Activated naive CD8-positive, alpha-beta T cell treated with anti-CD3 and anti-CD28 coated beads, Interleukin-2, amount 50 U/mL, for 24 hours (primary cell): ENCODE results near the gene RXRA.
"Not testable (repeated sequence)": the region's sequence is repeated elsewhere in the genome, so short reads cannot be mapped to it uniquely, and the experiment has no call there.

Experiments
- ATAC-seq: fragments of 150-1000 bp; cut with Tn5 transposase; one replicate; pipeline ENCODE4 v1.10.0; 2021
- DNase-seq: peaks from one replicate; pipeline ENCODE4 v3.0.0; 2021
- H3K27ac Mint-ChIP-seq: one replicate; pipeline ENCODE4 v1.8.0; 2021; ENCODE audit warnings: mild to moderate bottlenecking, mixed read lengths
- H3K27me3 Mint-ChIP-seq: one replicate; pipeline ENCODE4 v1.8.0; 2021; ENCODE audit warnings: mixed read lengths
- H3K36me3 Mint-ChIP-seq: one replicate; pipeline ENCODE4 v1.8.0; 2021; ENCODE audit warnings: low read depth, mixed read lengths
- H3K4me1 Mint-ChIP-seq: one replicate; pipeline ENCODE4 v1.8.0; 2021; ENCODE audit warnings: mixed read lengths
- H3K4me3 Mint-ChIP-seq: one replicate; pipeline ENCODE4 v1.8.0; 2021; ENCODE audit warnings: mild to moderate bottlenecking, moderate library complexity, mixed read lengths
- H3K9me3 Mint-ChIP-seq: one replicate; pipeline ENCODE4 v1.8.0; 2021; ENCODE audit warnings: mixed read lengths

The RXRA gene

GRCh38 chr9:134299883-134300282, 26.4 kb upstream of the RXRA start:
- no peaks in the 10 kb centered on the region for H3K36me3 Mint-ChIP-seq
- H3K4me3 Mint-ChIP-seq, result no peak overlapping the region
- DNase-seq (no peak), ATAC-seq (no peak)
- H3K9me3 Mint-ChIP-seq, result no peaks in the 10 kb centered on the region
- peaks cover 11% of the 10 kb centered on the region for H3K27me3 Mint-ChIP-seq
- peaks cover 13% of the 10 kb centered on the region for H3K4me1 Mint-ChIP-seq
- no peak overlapping the region for H3K27ac Mint-ChIP-seq

DNA sequence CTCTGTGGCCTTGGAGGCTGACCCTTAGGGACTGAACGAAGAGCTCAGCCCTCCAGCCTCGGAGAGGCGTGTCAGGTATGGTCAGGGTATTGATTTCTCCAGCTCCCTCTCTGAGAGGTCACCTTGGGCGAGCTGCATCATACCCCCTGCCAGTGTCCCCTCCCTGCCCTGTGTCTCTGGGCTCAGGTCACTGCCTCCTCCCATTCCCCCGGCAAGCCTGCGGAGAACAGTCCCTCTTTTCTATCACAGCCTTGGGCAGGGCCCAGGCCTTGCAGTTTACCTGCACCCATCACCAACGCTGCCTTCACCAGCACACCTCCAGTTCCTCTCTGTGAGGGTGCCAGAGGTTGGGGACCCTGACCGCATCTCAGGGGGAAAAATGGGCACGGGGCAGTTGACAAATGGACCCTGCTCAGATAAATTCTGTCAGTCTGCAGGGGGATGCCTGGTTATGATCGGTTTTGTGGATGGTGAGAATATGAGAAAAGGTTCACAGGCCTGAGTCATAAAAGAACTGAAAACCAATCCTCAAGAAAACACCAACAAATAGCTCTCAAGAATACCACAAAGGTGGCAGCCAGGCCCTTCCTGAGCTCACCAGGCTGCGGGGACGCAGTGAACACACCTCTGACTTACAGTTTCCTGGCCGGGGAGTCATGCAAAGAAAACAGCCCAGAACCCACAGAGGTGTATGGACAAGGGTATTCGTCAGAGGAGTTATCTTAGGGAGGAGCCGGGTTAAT, 24.7 kb upstream of the RXRA start:
- ATAC-seq (peak; percentile 98), DNase-seq (peak; percentile 65)
- Mint-ChIP-seq H3K4me3 (no peak overlapping the region), H3K4me1 (peaks cover 13% of the 10 kb centered on the region), H3K27me3 (peaks cover 8% of the 10 kb centered on the region), H3K27ac (peak overlapping the region; percentile 57), H3K36me3 (no peaks in the 10 kb centered on the region), H3K9me3 (no peaks in the 10 kb centered on the region)

DNA sequence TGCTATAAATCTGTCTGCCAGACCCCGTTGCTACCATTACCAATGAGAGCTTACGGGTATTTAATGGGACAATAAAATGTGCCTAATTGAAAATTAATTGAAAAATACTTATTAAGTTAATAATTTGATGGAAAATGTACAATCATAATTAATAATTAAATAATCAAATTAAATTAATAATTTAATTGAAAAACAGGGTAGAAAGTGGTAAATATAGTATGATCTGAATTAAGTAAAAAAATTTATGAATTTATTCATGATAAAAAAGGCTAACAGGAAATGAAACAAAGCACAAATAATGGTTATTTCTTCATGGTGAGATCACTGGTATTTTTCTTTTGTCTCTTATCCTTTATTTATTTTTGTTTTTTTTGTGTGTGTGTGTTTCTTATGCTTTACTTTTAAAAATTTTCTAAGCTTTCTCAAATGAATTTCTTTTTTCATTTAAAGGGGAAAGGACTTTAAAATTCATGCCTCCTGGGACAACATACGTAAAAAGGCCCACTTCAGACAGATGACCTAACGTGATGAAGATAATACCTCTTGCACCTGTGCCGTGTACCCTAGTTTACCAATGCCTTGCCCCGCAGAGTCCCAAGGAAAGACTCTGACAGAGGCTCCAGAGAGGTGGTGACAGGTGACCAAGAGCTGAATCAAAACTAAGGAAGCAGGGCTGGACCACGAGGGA, 24.0 kb upstream of the RXRA start:
- Mint-ChIP-seq H3K27ac (no peak overlapping the region), H3K4me1 (peaks cover 13% of the 10 kb centered on the region), H3K36me3 (no peaks in the 10 kb centered on the region), H3K9me3 (no peaks in the 10 kb centered on the region), H3K4me3 (no peak overlapping the region), H3K27me3 (peaks cover 8% of the 10 kb centered on the region)
- DNase-seq (no peak), ATAC-seq (no peak)

GRCh38 chr9:134303601-134304000, 22.7 kb upstream of the RXRA start:
- DNase-seq (no peak), ATAC-seq (no peak)
- Mint-ChIP-seq H3K27me3 (peaks cover 9% of the 10 kb centered on the region), H3K4me1 (peaks cover 13% of the 10 kb centered on the region), H3K9me3 (no peaks in the 10 kb centered on the region), H3K36me3 (no peaks in the 10 kb centered on the region), H3K4me3 (no peak overlapping the region), H3K27ac (no peak overlapping the region)

- Mint-ChIP-seq H3K4me3 (no peak overlapping the region), H3K27ac (no peak overlapping the region), H3K9me3 (no peaks in the 10 kb centered on the region), H3K27me3 (peaks cover 9% of the 10 kb centered on the region), H3K4me1 (peaks cover 13% of the 10 kb centered on the region), H3K36me3 (no peaks in the 10 kb centered on the region)
- DNase-seq, result no peak
- ATAC-seq, result no peak
Observed at GRCh38 chr9:134304261-134304660, 22.0 kb upstream of the RXRA start.

DNA sequence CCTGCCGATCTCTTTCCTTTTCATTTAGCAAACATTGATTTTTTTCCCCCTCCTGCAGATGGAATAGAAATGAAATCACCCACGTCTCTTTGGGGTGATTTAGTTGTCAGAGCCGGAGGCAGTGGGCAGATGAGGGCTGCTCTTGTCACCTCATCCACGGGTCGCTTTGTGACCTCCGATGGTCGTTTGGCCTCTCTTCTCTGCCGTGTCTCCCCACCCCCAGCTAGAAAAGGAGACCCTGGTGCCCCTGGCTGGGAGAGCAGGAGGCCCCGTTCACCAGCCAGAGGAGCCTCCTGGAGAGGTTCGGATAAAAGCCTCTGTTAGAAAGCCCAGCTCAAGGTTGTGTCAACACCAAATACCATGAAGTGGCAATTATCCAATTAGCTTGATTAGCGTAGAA, 21.6 kb upstream of the RXRA start:
- no peak overlapping the region for H3K27ac Mint-ChIP-seq

GRCh38 chr9:134305533-134305932, 20.7 kb upstream of the RXRA start:
- H3K4me3 Mint-ChIP-seq, result no peak overlapping the region
- peaks cover 7% of the 10 kb centered on the region for H3K27me3 Mint-ChIP-seq
- no peak for ATAC-seq
- no peak for DNase-seq
- peaks cover 10% of the 10 kb centered on the region for H3K4me1 Mint-ChIP-seq
- no peak overlapping the region for H3K27ac Mint-ChIP-seq
- no peaks in the 10 kb centered on the region for H3K9me3 Mint-ChIP-seq
- no peaks in the 10 kb centered on the region for H3K36me3 Mint-ChIP-seq

More for the DNA sequence above, 21.6 kb upstream of the RXRA start:
- H3K27me3 Mint-ChIP-seq, result peaks cover 12% of the 10 kb centered on the region
- H3K36me3 Mint-ChIP-seq, result no peaks in the 10 kb centered on the region
- peaks cover 13% of the 10 kb centered on the region for H3K4me1 Mint-ChIP-seq
- ATAC-seq (no peak), DNase-seq (no peak)
- H3K4me3 Mint-ChIP-seq, result no peak overlapping the region
- no peaks in the 10 kb centered on the region for H3K9me3 Mint-ChIP-seq

DNA sequence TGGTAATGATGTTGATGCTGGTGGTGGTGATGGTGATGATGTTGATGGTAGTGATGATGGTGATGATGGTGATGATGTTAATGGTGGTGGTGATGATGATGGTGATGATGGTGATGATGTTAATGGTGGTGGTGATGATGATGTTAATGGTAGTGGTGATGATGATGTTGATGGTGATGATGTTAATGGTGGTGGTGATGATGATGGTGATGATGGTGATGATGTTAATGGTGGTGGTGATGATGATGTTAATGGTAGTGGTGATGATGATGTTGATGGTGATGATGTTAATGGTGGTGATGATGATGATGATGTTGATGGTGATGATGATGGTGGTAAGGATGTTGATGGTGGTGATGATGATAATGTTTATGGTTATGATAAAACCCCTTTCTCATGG, 20.2 kb upstream of the RXRA start:
- not testable (repeated sequence) for H3K4me1 Mint-ChIP-seq, DNase-seq, H3K27me3 Mint-ChIP-seq, H3K27ac Mint-ChIP-seq, ATAC-seq, H3K36me3 Mint-ChIP-seq, H3K9me3 Mint-ChIP-seq, H3K4me3 Mint-ChIP-seq

DNA sequence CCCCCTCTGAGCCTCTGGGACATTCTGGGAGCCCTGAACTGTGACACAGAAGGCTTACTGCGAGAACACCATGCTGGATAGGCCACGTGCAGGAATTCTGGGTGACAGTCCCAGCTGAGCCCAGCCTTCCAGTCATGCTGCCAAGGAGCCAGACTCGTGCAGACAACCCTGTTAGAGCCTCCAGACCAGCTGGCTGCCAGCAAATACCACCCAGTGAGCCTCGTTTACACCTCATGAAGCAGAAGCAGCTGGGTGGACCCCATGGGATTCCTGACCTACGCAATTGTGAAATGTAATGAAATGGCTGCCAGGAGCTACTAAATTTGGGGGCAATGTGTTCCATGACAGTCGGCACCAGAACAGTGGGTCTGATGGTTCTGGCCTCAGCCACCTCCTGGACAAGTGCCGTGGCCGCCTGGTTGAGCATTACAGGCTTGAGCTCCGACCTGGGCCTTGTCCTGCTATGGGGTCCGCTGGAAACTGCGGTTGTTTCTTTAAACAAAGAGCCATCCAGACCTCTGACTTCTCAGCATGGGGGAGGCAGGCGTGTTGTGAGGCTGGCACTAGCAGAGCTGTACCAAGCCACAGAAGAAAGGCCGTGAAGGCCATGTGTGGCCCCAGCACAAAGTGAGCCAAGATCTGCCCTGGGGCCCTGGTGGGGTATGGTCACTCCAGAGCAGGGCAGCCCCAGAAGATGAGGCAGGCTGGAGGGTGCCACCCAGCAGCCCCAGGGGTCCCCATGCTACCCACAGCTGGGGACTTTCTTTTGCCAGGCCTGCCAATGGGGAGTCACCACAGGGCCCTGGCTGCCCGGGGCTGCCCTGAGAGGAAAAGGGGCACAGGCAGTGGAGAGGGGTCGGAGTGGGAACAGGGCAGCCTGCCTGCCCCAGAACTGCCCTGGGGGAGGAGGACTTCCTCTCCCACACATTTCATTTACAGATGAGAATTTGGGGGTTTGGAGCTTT, 19.3 kb upstream of the RXRA start:
- no peak for DNase-seq
- Mint-ChIP-seq H3K36me3 (no peaks in the 10 kb centered on the region), H3K4me3 (no peak overlapping the region), H3K27ac (no peak overlapping the region), H3K4me1 (peaks cover under 1% of the 10 kb centered on the region), H3K9me3 (peaks cover 4% of the 10 kb centered on the region), H3K27me3 (peaks cover 10% of the 10 kb centered on the region)
- ATAC-seq, result no peak

- H3K4me1 Mint-ChIP-seq, result no peaks in the 10 kb centered on the region
- H3K27ac Mint-ChIP-seq, result no peak overlapping the region
- peaks cover 4% of the 10 kb centered on the region for H3K9me3 Mint-ChIP-seq
- ATAC-seq, result no peak
- H3K27me3 Mint-ChIP-seq, result peaks cover 10% of the 10 kb centered on the region
- no peaks in the 10 kb centered on the region for H3K36me3 Mint-ChIP-seq
- H3K4me3 Mint-ChIP-seq, result no peak overlapping the region
- DNase-seq, result no peak
Observed at GRCh38 chr9:134307674-134308638, 18.3 kb upstream of the RXRA start.

DNA sequence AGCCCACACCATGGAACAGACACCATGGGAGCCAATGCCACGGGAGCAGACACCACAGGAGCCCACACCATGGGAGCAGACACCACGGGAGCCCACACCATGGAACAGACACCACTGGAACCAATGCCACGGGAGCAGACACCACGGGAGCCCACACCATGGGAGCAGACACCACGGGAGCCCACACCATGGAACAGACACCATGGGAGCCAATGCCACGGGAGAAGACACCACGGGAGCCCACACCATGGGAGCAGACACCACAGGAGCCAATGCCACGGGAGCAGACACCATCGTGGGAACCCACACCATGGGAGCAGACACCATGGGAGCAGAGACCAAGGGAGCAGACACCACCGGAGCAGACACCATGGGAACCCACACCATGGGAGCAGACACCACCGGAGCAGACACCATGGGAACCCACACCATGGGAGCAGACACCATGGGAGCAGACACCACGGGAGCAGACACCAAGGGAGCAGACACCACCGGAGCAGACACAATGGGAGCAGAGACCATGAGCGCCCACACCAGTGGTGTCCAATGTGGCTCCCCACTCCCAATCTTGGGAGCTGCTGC, 17.5 kb upstream of the RXRA start:
- not testable (repeated sequence) for H3K4me1 Mint-ChIP-seq, H3K27ac Mint-ChIP-seq, H3K9me3 Mint-ChIP-seq, H3K36me3 Mint-ChIP-seq, DNase-seq, H3K4me3 Mint-ChIP-seq, ATAC-seq
- peaks cover 14% of the 10 kb centered on the region for H3K27me3 Mint-ChIP-seq

DNA sequence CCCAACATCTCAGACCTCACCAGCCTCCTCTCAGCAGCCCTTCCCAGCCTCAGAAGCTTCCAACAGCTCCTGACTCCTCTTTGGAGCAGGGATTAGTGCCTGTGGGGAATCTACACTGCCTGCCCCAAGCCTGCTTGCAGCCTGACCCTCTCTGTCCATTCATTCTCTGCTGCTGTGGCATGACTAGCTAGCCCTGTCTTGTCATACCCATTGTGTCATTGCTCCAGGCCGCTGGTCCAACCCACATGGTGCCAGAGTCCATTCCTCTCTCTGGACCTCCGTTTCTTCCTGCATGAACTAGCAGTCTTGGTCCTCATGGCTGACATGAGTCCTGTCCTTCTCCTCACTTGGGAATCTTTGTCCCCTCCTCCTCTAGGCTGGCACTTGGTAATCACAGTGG, 12.8 kb upstream of the RXRA start:
- Mint-ChIP-seq H3K36me3 (no peaks in the 10 kb centered on the region), H3K27ac (no peak overlapping the region), H3K9me3 (peaks cover 4% of the 10 kb centered on the region), H3K4me1 (peaks cover 2% of the 10 kb centered on the region), H3K4me3 (no peak overlapping the region), H3K27me3 (peaks cover 16% of the 10 kb centered on the region)
- no peak for DNase-seq
- no peak for ATAC-seq

- Mint-ChIP-seq H3K36me3 (no peaks in the 10 kb centered on the region), H3K4me1 (peaks cover 2% of the 10 kb centered on the region), H3K27ac (no peak overlapping the region), H3K4me3 (no peak overlapping the region), H3K27me3 (peaks cover 18% of the 10 kb centered on the region), H3K9me3 (peaks cover 4% of the 10 kb centered on the region)
- no peak for ATAC-seq
- DNase-seq, result no peak
Observed at GRCh38 chr9:134314039-134314949, 12.0 kb upstream of the RXRA start.
